ENCODE results near the gene LARGE2.
"Not testable (repeated sequence)": the region's sequence is repeated elsewhere in the genome, so short reads cannot be mapped to it uniquely, and the experiment has no call there.

LARGE2 gene

GRCh38 chr11:45896422-45896984 is 26.0 kb upstream of the LARGE2 start:
- DNase-seq: peak; percentile 80

- no peak for DNase-seq
Observed at GRCh38 chr11:45897556-45897955, 24.9 kb upstream of the LARGE2 start.

- DNase-seq: no peak
Observed at GRCh38 chr11:45899086-45899447, 23.4 kb upstream of the LARGE2 start.

GRCh38 chr11:45899448-45900174 is 22.8 kb upstream of the LARGE2 start:
- peak; percentile 41 for DNase-seq

GRCh38 chr11:45900175-45900800 is 22.2 kb upstream of the LARGE2 start:
- DNase-seq: not testable (repeated sequence)

- DNase-seq: no peak
Observed at GRCh38 chr11:45900916-45901617, 21.4 kb upstream of the LARGE2 start.

GRCh38 chr11:45901626-45902025 is 20.8 kb upstream of the LARGE2 start:
- no peak for DNase-seq

- DNase-seq: no peak
Observed at GRCh38 chr11:45902452-45903380, 19.7 kb upstream of the LARGE2 start.

GRCh38 chr11:45904309-45904915 is 18.0 kb upstream of the LARGE2 start:
- no peak for DNase-seq

- DNase-seq: no peak
Observed at GRCh38 chr11:45905095-45905494, 17.4 kb upstream of the LARGE2 start.

- DNase-seq: not testable (repeated sequence)
Observed at GRCh38 chr11:45905576-45905975, 16.9 kb upstream of the LARGE2 start.

- no peak for DNase-seq
Observed at GRCh38 chr11:45906096-45906682, 16.3 kb upstream of the LARGE2 start.

GRCh38 chr11:45906965-45907611 is 15.4 kb upstream of the LARGE2 start, which contains the start of gene FREY1:
TSS of gene FREY1 (minus strand) at chr11:45907271. CDS start at chr11:45907245, 26 bp downstream.
- no peak for DNase-seq

- DNase-seq: no peak
Observed at GRCh38 chr11:45907911-45908370, 14.5 kb upstream of the LARGE2 start.

- DNase-seq: no peak
Observed at GRCh38 chr11:45909594-45910475, 12.6 kb upstream of the LARGE2 start.

- no peak for DNase-seq
Observed at GRCh38 chr11:45910623-45911022, 11.8 kb upstream of the LARGE2 start.

- DNase-seq: no peak
Observed at GRCh38 chr11:45913514-45913913, 8.9 kb upstream of the LARGE2 start.

GRCh38 chr11:45913942-45914635 is 8.4 kb upstream of the LARGE2 start:
- no peak for DNase-seq

GRCh38 chr11:45915446-45915845 is 7.0 kb upstream of the LARGE2 start:
- no peak for DNase-seq

Data from NCI-H2081 treated with DMSO at 0.1 percent for 48 hours (cell line).